IPS DF 6.9 (cell line): ENCODE measurements around the gene CHN1.

Experiments used
- DNase-seq: peaks from one replicate; pipeline ENCODE4 v3.0.0-alpha.2; 2013; ENCODE audit warnings: low read depth, low spot score
- H3K27ac ChIP-seq: one replicate; pipeline ENCODE4 v1.5.1; 2013; ENCODE audit warnings: low read length, control low read depth
- H3K27me3 ChIP-seq: 2 replicates; pipeline ENCODE4 v1.6.1; 2013; ENCODE audit warnings: mild to moderate bottlenecking, low read length; ENCODE audit not compliant: control insufficient read depth, insufficient read depth
- H3K36me3 ChIP-seq: 2 replicates; pipeline ENCODE4 v1.6.1; 2013; ENCODE audit warnings: low read length; ENCODE audit not compliant: control insufficient read depth, insufficient read depth
- H3K4me1 ChIP-seq: 2 replicates; pipeline ENCODE4 v1.6.1; 2013; ENCODE audit warnings: low read length; ENCODE audit not compliant: control insufficient read depth, insufficient read depth
- H3K4me3 ChIP-seq: 2 replicates; pipeline ENCODE4 v1.5.1; 2013; ENCODE audit warnings: mild to moderate bottlenecking, low read length
- H3K9me3 ChIP-seq: 2 replicates; pipeline ENCODE4 v1.6.1; 2013; ENCODE audit warnings: low read length, inconsistent platforms; ENCODE audit not compliant: control insufficient read depth, insufficient read depth
- WGBS: extraction: QIAGEN DNeasy Blood & Tissue Kit; methylation state at CpG from one replicate; pipeline ENCODE4 v1.1.7; 2013; ENCODE audit warnings: mixed read lengths, missing lambda C conversion rate; ENCODE audit not compliant: insufficient read length, insufficient coverage; 5-methylcytosine and 5-hydroxymethylcytosine counted together

Gene CHN1

DNA sequence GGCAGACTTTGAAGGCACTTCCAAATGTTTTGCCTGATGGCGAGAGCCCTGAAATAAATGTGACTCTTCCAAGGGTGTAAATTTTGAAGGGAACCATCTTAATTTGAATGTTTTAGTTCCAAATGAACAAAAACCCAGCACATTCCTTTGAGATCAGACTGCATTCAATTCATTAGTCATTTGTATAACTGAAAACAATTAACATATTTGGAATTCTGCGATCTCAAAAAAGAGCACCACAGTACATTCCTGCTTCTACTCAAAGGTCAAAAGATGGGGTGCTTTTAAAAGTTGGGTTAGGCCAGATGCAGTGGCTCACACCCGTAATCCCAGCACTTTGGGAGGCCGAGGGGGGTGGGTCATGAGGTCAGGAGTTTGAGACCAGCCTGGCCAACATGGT is 202.7 kb downstream of the CHN1 start:
- WGBS = no CpG with 5 or more reads among the region's 4 CpGs
- Histone ChIP-seq H3K9me3 (no peaks in the 10 kb centered on the region), H3K4me3 (no peak overlapping the region), H3K4me1 (no peaks in the 10 kb centered on the region), H3K27ac (no peak overlapping the region), H3K36me3 (peaks cover 3% of the 10 kb centered on the region; the same call in 1 of the 2 replicates), H3K27me3 (no peaks in the 10 kb centered on the region)
- DNase-seq = no peak

DNA sequence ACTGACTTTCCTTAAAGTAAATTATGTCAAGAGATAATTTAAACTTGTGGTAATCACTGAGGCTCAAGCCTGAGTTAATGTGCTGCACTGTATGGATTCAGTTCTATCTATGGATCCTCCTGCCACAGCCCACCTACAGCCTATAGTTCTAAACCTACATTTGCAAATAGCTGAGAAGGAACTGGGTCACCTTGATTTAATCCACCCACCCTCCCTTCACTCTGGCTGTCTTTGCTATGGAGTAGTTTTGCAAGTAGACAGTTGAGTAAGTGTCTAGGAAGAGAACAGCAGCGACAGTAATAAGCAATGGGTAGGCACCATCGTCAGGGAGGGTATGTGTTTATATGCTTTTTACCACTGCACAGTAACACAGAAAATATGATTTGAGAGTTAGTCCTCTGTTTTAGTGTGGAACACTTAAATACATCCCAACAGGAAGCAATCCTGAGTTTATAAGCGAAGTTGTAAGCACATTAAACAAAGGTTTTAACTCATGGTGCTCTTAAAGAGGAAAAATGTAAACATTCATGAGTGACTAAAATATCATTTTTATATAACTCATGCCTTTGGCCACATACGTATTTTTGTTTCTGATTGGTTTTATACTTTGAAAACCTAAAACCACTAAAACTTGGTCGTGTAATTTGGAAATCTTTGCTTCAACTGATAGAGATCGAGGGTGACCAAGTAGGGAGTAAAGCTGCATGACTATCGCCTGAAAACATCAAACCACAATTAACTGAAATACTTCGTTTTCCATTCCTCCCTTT is 204.6 kb downstream of the CHN1 start:
- peaks cover 3% of the 10 kb centered on the region; the same call in 1 of the 2 replicates for H3K36me3 ChIP-seq
- WGBS = 100% methylated on average over 1 of the region's 8 CpGs
- no peak overlapping the region for H3K27ac ChIP-seq
- no peak overlapping the region for H3K4me3 ChIP-seq
- H3K4me1 ChIP-seq = peaks cover 2% of the 10 kb centered on the region; the same call in 1 of the 2 replicates
- no peak for DNase-seq
- H3K9me3 ChIP-seq = no peaks in the 10 kb centered on the region
- no peaks in the 10 kb centered on the region for H3K27me3 ChIP-seq

DNA sequence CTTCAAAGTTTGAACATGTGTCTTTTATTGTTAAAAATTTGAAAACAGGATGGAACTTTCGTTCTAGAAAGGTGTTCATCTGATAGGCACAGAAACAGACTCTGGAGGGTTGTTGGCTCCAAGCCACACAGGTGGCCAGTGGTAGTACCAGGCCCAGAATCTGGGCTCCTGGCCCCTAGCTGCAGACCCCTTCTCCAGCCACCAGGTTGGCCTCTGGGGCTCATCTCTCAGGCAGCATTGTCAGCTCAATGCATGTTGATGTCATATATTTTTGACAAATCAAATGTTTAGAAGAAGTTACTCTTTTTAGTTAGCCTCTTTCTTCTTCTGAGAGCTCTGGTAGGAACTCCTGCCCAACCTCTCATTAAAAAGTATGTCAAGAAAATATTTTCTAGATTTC is 206.4 kb downstream of the CHN1 start:
- no CpG with 5 or more reads among the region's 1 CpG for WGBS
- no peak for DNase-seq
- peaks cover 2% of the 10 kb centered on the region; the same call in 1 of the 2 replicates for H3K4me1 ChIP-seq

DNA sequence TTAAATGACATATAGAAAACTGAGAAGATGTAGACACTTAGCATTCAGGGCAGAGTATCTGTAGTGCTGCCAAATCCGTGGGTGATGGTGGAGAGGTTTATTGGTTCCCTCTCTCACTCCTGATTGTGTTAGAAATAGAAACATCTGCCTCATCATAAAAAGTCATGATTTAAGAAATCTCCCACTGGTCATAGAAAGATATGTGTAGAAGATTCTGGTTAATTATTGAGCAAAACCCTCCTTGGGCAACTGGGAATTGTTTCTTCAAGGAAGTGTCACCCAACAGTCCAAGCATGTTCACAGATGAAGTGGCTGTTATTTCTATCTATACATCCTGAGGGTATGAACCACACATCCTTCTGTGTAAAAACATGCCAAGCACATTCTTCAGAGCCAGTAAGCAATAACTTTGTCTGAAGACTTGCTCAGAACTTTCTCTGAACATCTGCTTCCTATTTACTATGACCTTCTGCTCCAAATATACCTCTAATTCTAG is 207.4 kb downstream of the CHN1 start:
- DNase-seq = no peak
- WGBS = no CpG with 5 or more reads among the region's 1 CpG
- no peaks in the 10 kb centered on the region for H3K9me3 ChIP-seq
- peaks cover 2% of the 10 kb centered on the region; the same call in 1 of the 2 replicates for H3K4me1 ChIP-seq
- peaks cover 3% of the 10 kb centered on the region; the same call in 1 of the 2 replicates for H3K36me3 ChIP-seq
- no peaks in the 10 kb centered on the region for H3K27me3 ChIP-seq
- no peak overlapping the region for H3K27ac ChIP-seq
- H3K4me3 ChIP-seq = no peak overlapping the region

More for the DNA sequence above, 206.4 kb downstream of the CHN1 start:
- no peaks in the 10 kb centered on the region for H3K9me3 ChIP-seq
- no peak overlapping the region for H3K4me3 ChIP-seq
- H3K27me3 ChIP-seq = no peaks in the 10 kb centered on the region
- H3K36me3 ChIP-seq = peaks cover 3% of the 10 kb centered on the region; the same call in 1 of the 2 replicates
- no peak overlapping the region for H3K27ac ChIP-seq

DNA sequence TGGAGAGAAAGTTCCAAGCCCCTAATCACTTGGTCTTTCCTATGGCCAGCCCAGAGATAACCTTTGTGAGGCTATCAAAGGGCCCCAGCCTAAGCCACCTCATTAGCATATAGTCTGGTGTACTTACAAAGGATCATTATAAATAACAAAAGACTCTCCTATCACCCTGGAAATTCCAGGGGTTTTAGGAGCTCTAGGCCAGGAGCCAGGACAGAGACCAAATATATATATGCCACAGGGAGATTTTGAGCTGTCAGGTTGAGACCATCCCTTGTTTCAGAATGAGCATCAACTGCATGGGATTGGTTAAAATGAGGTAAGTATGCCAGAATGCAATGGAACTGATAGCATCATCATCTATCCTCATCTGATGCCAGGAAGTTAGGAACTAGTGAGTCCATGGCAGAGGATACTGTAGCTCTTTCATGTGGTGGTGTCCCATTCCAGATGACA is 208.8 kb downstream of the CHN1 start:
- Histone ChIP-seq H3K9me3 (no peaks in the 10 kb centered on the region), H3K4me1 (peaks cover 6% of the 10 kb centered on the region), H3K36me3 (peaks cover 3% of the 10 kb centered on the region; the same call in 1 of the 2 replicates), H3K27ac (no peak overlapping the region), H3K27me3 (no peaks in the 10 kb centered on the region), H3K4me3 (no peak overlapping the region)
- no peak for DNase-seq

DNA sequence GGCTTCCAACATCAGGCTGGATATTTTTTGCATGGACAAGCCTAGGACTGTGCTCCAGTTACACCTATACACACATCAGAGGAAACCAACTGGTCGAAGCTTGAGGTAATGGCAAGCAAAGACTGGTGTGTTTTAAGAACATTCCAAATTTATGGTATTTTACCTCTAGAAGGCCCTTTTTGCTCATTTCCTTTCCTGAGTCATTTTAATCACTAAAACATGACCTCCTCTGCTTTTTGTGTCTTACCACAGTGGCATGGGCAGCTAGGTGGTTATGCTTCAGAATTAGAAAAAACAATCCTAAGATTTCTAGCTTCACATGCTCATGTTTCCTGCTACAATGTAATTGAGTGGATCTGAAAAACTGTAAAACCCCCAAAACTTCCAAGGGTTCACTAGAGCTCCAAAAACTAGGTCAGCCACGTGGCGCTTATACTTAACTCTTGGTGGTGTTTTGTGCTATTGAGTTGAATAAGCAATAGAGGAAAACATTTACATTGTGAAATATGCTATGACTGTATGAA is 210.3 kb downstream of the CHN1 start:
- peaks cover 6% of the 10 kb centered on the region for H3K4me1 ChIP-seq
- H3K36me3 ChIP-seq = peaks cover 3% of the 10 kb centered on the region; the same call in 1 of the 2 replicates
- no peak overlapping the region for H3K4me3 ChIP-seq
- no peaks in the 10 kb centered on the region for H3K9me3 ChIP-seq
- no peak overlapping the region for H3K27ac ChIP-seq
- DNase-seq = no peak
- H3K27me3 ChIP-seq = no peaks in the 10 kb centered on the region
- no CpG with 5 or more reads among the region's 3 CpGs for WGBS

DNA sequence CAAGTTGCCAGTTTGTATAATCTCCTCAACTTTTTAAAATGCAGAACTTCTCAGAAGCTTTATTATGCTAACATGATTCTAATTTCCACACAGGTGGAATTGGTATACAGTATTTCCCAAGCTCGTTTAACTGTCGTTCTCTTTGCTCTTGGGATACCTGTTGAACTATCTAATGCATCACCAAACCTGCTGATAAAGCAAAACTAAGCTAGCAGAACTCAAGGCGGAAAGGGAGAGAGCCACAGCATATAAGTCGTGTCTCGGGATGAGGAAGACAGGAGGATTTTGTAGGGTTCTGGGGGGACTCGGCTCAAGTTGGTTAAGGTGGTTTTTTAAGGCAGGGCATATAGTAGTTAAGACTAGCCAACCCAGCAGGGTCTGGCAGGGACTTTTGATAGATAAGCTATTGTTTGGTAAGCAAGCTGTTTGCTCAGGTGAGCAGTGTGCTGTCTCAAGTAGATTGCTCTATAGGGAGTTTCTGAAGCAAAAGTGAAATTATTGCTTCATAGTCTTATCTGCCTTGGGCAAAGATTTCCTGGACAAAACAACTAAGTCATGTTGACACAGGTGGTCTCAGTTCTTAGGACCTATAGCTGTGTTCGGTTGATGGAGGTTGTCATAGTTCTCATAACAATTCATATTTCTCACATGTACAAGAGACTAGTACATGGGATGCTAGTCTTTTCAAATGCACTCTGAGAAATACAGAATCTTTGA is 212.7 kb downstream of the CHN1 start:
- Histone ChIP-seq H3K27ac (no peak overlapping the region), H3K4me1 (peaks cover 10% of the 10 kb centered on the region), H3K9me3 (no peaks in the 10 kb centered on the region), H3K27me3 (no peaks in the 10 kb centered on the region), H3K36me3 (no peaks in the 10 kb centered on the region), H3K4me3 (no peak overlapping the region)
- WGBS = no CpG with 5 or more reads among the region's 7 CpGs
- DNase-seq = no peak

DNA sequence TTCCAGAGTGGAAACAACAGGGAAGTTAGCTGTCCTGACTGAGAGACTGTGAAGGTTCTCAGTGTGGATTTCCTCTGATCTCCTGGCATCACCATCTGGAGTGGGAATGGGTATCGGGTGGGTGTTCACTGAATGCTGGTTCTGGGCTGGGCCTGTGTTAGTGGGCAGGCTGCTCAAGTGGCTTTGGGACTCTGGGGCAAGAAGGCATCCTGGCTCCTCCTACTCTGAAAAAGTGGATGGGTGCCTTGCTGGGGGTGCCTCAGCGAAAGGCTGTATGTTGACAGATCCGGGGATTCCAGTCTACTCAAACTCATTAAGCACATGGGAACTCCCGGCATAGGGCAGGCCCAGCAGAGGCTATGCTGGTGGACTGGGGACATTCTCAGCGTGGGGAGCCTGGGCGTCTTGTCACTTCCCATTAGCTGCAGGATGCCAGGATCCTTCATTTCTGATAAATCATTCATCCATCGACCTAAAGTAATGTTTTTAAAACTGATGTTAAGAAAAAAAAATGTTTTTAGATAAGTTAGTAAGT is 213.4 kb downstream of the CHN1 start:
- Histone ChIP-seq H3K27ac (no peak overlapping the region), H3K4me1 (peaks cover 10% of the 10 kb centered on the region), H3K4me3 (no peak overlapping the region), H3K27me3 (no peaks in the 10 kb centered on the region), H3K36me3 (no peaks in the 10 kb centered on the region), H3K9me3 (no peaks in the 10 kb centered on the region)
- DNase-seq = no peak
- WGBS = no CpG with 5 or more reads among the region's 7 CpGs

DNA sequence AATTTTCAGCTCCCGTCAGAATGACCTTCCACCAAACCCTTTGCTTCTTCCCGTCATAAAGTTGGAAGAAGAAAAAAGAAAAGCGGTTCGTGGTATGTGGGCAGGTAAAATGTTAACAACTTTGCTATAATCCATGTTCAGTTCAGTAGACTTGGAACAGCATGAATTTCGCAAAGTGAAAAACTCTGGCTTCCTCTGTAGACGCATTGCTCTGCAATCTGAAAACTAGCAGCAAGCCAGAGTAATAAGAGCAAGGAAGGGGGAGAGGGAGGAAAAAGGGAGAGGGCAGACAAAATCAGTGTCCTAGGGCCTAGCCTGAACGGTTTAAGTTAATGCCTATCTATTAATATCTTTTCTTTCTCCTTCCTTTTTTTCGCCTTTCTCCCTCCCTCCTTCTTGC is 214.2 kb downstream of the CHN1 start:
- no peaks in the 10 kb centered on the region for H3K27me3 ChIP-seq
- H3K4me3 ChIP-seq = no peak overlapping the region
- no peak for DNase-seq
- WGBS = no CpG with 5 or more reads among the region's 8 CpGs
- no peaks in the 10 kb centered on the region for H3K36me3 ChIP-seq
- H3K27ac ChIP-seq = no peak overlapping the region
- H3K9me3 ChIP-seq = no peaks in the 10 kb centered on the region
- H3K4me1 ChIP-seq = peaks cover 7% of the 10 kb centered on the region

DNA sequence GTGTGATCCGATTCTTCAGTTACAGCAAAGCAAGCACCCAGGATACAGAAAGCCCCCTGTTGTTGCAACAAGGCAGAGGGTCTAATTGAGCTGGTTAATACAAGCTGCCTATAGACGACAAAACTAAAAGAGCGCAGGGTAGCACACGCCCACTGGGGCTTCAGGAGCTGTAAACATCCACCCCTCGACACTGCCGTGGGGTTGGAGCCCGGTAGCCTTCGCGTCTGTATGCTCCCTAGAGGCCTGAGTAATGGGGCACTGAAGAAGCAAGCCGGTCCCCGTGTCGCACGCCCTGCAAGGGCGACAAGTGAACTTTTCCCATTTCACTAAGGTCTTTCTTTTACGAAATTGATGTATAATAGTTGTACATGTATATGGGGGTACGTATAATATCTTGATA is 216.2 kb downstream of the CHN1 start:
- H3K4me3 ChIP-seq = no peak overlapping the region
- no peaks in the 10 kb centered on the region for H3K27me3 ChIP-seq
- H3K4me1 ChIP-seq = peaks cover 7% of the 10 kb centered on the region
- no CpG with 5 or more reads among the region's 16 CpGs for WGBS
- no peak overlapping the region for H3K27ac ChIP-seq
- DNase-seq = no peak
- H3K9me3 ChIP-seq = no peaks in the 10 kb centered on the region
- no peaks in the 10 kb centered on the region for H3K36me3 ChIP-seq
